Stimulated activated CD8-positive, alpha-beta memory T cell treated with anti-CD3 and anti-CD28 coated beads, Interleukin-12 subunit alpha, Interleukin-12 subunit beta, amount 100 ng/mL, for 24 hours (primary cell): ENCODE data around the gene SH3RF3.

Source experiments
- DNase-seq: peaks from one replicate; pipeline ENCODE4 v3.0.0-alpha.2; 2020; ENCODE audit errors: extremely low read depth

Gene SH3RF3

GRCh38 chr2:109238580-109238979 lies 109.6 kb downstream of the SH3RF3 start:
- DNase-seq, result no peak

GRCh38 chr2:109239720-109240119 lies 110.7 kb downstream of the SH3RF3 start:
- no peak for DNase-seq

- DNase-seq, result no peak
Measured at GRCh38 chr2:109242210-109242653, 113.2 kb downstream of the SH3RF3 start.

- DNase-seq, result no peak
Measured at GRCh38 chr2:109242654-109243331, 113.8 kb downstream of the SH3RF3 start.

- no peak for DNase-seq
Measured at GRCh38 chr2:109243526-109244303, 114.7 kb downstream of the SH3RF3 start.

GRCh38 chr2:109244304-109244582 lies 115.2 kb downstream of the SH3RF3 start:
- no peak for DNase-seq

- no peak for DNase-seq
Measured at GRCh38 chr2:109244750-109245382, 115.9 kb downstream of the SH3RF3 start.

- no peak for DNase-seq
Measured at GRCh38 chr2:109246176-109246575, 117.2 kb downstream of the SH3RF3 start.

GRCh38 chr2:109246616-109247015 lies 117.6 kb downstream of the SH3RF3 start:
- DNase-seq, result no peak

- DNase-seq, result no peak
Measured at GRCh38 chr2:109247340-109247739, 118.3 kb downstream of the SH3RF3 start.

- no peak for DNase-seq
Measured at GRCh38 chr2:109247812-109248211, 118.8 kb downstream of the SH3RF3 start.

- no peak for DNase-seq
Measured at GRCh38 chr2:109248590-109248989, 119.6 kb downstream of the SH3RF3 start.

- no peak for DNase-seq
Measured at GRCh38 chr2:109253217-109253616, 124.2 kb downstream of the SH3RF3 start.

- DNase-seq, result no peak
Measured at GRCh38 chr2:109254174-109254904, 125.3 kb downstream of the SH3RF3 start.

- no peak for DNase-seq
Measured at GRCh38 chr2:109255654-109256053, 126.6 kb downstream of the SH3RF3 start.

- DNase-seq, result no peak
Measured at GRCh38 chr2:109256111-109256510, 127.1 kb downstream of the SH3RF3 start.

- DNase-seq, result no peak
Measured at GRCh38 chr2:109256921-109257320, 127.9 kb downstream of the SH3RF3 start.

- DNase-seq, result no peak
Measured at GRCh38 chr2:109257653-109258052, 128.6 kb downstream of the SH3RF3 start.

- DNase-seq, result no peak
Measured at GRCh38 chr2:109258376-109258775, 129.4 kb downstream of the SH3RF3 start.

GRCh38 chr2:109258905-109259540 lies 130.0 kb downstream of the SH3RF3 start:
- DNase-seq, result no peak

- DNase-seq, result no peak
Measured at GRCh38 chr2:109259671-109260070, 130.7 kb downstream of the SH3RF3 start.
